COLO829 (cell line): Measurements from ENCODE around the gene URAD.
"Not testable (repeated sequence)": the region's sequence is repeated elsewhere in the genome, so short reads cannot be mapped to it uniquely, and the experiment has no call there.

ENCODE experiments used
- DNase-seq: peaks from one replicate; pipeline ENCODE4 v3.0.0; 2012; ENCODE audit warnings: low spot score

Gene URAD, protein sequence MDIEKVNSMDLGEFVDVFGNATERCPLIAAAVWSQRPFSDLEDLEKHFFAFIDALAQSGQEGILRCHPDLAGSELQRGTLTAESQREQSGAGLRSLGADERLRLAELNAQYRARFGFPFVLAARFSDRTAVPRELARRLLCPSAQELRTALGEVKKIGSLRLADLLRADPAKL

DNA sequence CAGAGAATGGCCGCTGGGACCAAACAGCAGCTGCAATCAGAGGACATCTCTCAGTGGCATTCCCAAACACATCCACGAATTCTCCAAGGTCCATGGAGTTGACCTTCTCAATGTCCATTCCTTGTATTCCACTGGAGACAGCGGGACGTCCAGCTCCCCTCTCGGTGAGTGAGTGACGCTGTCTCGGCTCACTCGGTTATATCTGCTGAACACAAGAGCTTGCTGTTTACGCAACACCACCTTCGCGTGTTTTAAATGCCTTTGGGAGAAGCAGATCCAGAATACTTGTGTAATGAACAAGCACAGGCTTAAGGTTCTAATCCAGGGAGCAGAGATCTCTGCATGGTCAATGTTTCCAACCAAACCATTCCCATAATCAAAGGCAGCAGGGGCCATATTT, at the start of gene URAD:
URAD (minus strand) TSS at position 174 of the 400 bp plus-strand sequence; CDS start at position 118, 56 bp downstream.
- no peak for DNase-seq

DNA sequence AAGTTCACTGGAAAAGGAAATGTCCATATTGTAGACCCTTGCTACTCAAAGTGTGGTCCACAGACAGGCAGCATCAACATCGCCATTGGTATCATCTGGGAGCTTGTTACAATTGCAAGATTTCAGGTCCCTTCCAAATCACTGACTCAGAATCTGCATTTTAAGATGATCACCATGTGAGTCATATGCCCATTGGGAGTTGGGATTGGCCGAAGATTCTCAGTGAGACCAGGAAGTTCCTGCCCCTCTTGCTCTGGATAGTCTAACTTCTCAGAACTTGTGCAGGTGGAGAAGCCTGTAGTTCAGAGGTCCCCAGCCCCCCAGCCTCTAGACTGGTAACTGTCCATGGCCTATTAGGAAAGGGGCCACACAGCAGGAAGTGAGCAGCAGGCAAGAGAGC, 48.9 kb upstream of the URAD start:
- no peak for DNase-seq

DNA sequence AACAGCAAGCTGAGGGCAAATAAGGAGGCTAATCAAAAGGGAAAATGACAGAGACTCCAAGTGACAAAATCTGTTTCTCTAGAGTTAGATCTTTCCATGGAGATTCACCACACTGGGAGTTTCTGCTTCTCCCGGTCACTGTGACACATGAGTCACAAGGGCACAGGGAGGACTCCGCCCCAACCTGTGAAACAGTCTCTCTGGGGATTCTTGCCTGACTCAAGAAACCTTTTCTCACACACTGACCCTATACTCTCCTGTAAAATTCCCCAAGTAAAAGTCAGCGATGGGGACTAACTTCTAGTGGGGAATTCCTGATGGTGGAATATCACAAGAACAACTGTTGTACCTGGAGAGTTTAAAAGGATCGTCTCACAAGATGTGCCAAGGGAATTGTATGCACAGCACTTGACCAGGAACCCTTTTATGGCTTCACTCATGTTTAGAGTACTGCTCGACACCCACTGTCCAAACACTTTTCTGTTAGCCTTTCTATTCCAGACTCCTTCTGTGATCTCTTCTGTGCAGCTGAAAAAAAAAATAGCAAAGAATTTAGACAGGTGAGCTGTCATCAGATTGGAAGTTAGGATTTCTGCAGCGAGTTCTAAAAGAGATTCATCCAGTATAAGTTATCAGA, 46.8 kb upstream of the URAD start:
- DNase-seq: no peak

DNA sequence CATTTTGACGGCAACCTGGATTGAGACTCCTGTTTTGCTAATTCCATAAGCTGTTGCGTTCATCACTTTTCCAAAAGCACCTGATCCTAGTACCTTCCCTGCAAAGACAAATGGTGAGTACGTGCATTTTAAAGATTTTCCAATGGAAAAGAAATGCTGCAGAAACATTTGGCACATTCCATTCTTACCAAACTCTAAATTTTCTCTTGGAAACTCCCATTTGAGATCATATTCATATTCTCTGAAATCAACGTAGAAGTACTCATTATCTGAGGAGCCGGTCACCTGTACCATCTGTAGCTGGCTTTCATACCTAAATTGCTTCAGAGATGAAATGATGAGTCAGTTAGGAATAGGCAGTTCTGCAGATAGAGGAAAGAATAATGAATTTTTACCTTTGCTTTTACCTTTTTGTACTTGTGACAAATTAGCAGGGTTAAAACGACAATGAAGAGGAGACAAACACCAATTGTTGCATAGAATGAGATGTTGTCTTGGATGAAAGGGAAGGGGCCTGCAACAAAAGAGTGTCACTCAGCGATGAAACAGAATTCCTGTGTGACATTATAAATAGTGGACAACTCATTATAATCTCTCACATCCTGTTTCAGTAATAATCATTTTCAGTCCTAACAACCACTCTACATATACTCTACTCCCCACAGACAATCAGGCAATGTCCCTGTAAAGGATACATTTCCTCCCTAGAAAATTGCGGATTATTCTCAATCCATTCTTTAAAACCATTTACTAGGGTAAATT, 45.6 kb upstream of the URAD start:
- no peak for DNase-seq

DNA sequence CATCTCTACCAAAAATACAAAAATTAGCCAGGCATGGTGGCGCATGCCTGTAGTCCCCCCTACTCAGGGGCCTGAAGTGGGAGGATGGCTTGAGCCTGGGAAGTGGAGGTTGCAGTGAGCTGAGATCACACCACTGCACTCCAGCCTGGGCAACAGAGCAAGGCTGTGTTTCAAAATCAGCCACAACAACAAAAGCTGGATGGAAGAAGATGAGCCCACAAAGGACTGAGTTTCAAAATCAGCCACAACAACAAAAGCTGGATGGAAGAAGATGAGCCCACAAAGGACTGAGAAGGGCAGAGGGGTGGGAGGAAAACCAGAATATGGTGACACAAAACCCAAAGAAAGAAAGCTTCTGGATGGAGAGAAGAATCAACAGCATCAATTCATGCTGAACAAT, 43.9 kb upstream of the URAD start:
- DNase-seq: not testable (repeated sequence)

DNA sequence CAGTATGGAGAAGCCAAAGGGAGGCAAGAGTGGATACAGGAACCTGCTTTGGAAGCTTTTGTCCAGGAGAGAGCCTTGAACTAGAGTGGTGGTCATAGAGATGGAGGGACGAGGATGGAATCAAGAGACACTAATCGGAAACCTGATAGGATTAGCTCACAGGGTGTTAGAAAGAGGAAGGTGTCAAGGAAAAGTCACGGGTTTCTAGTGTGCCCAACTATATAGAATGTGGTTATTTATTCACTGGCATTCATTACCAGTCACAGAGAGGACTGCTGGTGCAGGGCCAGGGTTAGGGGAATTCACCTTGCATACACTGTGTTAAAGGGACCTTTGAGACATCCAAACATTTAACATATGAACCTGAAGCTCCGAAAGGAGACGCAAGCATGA, 43.4 kb upstream of the URAD start:
- DNase-seq: no peak

DNA sequence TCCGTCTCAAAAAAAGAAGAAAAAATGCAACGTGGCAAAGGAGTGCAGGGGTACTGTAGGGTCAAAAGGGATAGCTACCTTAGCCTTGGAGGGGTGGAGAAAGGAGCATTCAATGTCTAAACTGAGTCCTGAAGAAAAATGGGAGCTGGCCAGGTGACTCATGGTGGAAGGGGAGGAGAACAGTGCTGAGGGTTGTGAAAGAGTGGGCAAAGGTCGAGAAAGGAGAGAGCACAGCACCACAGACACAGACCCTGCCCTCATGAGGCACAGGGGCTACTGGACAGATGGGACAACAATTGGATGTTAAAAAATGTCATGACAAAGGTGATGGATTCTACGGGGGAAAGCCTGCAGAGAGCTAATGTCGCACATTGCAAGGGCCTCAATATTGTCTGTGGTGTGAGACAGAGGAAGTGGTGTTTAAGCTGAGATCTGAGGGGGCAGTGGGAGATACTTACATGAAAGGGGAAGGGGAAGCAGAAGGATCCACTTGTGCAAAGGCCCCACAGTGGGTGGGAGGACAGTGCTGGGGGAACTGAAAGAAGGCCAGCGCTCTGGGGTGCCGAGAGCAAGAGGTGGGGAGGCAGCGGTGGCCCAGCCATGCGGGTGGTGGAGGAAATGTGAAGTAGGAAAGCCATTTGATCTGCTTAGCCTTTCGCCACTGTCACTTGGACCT, 42.9 kb upstream of the URAD start:
- DNase-seq: no peak

DNA sequence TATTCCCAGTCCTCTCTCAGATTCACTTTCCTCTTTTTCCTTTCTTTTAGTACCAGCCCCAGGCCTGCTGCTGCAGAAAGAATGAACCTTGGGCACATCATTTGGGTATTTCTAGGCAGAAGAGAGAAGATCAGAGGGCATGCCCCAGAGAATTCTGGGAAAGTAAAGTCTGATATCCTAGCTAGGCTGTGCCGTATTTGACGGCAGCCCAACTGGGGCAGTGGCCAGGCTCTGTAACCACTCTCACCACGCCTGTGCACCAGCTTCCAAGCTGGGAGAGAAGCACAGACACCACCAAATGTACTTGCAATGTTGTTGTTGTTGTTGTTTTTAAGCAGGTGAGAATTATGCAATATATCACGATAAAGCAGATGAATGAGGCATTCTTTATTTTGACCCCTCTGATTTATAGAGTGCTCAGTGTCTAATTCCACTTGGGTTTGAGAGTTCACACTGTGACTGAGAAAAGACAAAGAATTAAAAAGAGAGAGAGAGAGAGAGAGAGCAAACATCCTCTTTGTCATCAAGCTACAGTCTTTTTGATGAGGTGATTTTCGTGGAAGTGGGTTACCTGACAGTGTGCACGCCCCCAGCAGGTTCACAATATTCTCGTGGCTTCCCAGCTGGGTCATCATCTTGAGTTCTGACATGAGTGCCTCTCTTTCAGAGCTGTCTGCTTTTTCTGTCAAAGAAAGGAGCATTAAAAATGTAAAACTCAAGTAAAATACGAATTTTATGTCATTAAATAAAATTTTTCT, 39.3 kb upstream of the URAD start:
- DNase-seq: no peak

DNA sequence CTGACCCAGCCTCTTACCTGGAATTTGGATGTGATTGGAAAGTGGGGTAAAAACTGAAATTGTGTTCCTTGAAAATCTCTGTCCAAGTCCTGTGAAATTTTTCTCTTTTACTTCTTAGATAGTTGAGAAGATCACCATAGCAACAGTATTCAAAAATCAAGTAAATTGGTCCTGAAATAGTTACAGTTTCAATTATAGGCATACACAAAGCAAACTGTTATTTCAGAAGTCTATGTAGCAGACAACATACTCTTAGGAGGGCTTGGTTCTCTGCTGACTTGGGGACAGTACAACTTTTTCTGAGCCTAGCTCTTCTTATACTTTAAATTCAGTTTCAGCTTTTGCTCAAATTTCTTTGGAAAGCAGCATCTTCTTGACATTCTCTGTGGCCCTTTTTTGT, 38.6 kb upstream of the URAD start:
- no peak for DNase-seq

DNA sequence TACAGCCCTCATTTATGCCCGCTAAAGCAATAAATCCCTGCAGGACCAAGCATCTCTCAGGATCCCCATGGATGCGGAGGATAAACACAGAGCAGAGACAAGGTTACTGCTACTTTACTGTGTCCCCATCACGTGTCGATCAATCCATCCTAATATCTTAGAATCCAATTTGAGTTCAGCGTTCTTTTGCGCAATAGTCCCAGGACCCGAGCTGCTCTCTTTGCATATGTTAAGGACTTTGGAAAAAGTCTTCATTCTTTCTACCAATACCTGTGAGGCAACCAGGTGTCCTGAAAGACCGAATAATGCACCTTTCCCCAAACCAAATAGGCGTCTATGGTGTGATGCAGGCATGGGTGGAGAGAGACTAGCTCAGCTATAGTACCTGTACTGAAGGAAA, 38.0 kb upstream of the URAD start:
- no peak for DNase-seq

DNA sequence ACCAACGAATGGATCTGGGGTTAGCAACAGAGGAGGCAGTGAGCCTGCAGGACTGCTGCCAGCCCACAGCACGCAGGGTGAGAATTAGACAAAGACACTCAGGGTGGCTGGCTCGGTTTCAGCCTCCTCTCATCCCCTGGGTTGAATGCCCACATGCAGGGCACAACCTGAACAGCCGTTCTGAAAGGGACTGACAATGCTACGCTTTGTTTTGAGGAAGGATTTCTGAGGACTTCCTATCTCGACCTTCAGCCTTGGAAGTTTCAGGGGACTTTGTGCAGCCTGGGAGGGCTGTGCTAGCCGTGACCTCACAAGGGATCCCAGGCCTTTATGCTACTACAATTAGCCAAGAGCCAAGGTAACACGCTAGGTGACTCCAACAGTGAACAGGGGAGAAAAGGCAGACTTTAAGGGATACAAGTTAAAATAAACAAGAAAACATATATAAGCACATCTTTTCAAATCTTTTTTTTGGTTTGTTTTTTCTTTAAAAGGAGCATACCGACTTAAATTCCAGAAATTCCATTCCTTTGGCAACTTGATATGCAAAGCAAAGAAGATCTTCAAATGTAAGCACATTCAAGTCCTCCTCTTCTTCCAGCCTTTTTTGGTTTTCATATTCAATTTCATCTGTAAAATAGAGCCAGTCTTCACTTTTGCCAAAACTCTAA, 34.5 kb upstream of the URAD start:
- peak; percentile 37 for DNase-seq

DNA sequence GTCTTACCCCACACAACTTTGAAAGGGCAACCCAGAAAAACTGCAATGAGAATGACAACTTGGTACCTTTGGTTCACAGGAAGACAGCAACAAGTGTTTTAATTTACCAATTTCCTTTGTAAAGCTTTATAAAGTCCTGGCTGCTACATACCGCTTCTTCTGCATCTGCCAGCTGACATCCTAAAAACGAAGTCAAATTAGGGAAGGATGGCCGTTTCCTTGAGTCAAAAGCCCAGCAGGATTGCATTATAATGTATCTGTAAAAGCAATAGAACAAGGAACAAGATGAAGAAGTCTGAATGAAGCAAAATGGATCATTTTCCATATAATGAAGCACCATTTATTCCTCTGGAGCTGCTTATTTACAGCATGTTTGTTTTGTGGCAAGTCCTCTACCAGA, 25.8 kb upstream of the URAD start:
- no peak for DNase-seq

DNA sequence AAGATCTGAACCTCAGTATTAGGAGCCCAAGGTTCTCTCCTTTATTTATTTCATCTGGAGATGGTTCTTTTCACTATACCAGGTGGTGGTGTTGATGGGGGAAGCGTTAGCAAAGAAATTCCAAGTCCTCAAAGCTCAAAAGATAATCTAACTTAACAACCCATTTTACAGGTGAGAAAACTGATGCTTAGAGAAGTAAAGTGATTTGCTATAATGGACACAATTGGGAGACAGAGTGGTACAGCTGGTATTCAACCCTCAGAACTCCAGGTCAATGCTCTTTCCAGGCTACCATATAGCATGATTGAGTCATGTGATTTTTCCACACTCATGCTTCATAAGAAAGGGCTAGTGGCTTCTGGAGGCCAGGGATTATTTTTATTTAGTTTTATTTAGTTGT, 25.0 kb upstream of the URAD start:
- DNase-seq: no peak

DNA sequence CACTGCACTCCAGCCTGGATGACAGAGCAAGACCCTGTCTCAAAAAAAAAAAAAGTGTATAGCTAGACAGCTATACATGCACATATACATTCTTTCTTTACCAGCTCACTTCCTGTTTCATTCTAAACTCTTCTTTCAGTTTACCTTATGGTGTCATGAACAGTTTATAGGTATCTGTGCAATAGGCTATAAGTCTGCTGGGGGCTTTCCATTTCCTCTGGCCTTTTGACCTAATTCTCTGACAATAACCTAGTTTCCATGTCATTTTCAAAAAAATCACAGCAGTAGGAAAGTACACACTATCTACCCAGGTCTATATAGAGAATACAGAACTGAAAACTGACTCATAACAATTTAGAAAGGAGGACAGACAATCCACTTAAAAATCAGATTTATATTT, 24.4 kb upstream of the URAD start:
- no peak for DNase-seq

DNA sequence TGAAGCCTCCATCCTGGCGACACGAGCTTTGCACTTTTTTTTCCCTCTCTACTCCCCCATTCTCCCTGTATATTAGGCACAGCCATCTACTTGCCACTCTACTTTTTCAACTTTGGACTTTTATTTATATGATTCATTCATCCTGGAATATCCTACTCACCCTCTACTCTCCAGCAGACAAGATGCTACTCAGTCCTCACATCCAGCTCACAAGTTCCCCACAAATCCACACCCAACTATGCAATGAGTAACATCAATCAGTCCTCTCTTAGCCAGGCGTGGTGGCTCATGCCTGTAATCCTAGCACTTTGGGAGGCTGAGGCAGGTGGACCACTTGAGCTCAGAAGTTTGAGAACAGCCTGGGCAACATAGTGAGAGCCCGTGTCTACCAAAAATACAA, 23.9 kb upstream of the URAD start:
- DNase-seq: no peak

DNA sequence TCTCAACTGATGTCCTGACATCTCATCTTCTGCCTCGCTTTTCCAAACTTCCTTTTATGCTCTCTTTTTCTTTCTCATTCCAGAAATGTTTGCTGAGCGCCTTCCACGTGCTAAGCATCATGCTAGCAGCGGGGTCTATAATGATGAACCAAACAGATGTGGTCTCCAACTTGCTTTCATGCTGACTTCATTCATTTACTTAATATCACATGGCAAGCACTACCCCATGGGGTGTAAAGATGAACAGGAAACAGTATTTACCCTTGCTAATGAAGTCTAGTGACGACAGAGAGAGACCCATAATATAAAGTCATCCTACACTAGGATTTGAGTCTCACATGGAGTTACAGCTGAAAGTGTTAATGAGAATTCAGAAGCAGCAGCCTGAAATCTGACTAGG, 21.6 kb upstream of the URAD start:
- no peak for DNase-seq

DNA sequence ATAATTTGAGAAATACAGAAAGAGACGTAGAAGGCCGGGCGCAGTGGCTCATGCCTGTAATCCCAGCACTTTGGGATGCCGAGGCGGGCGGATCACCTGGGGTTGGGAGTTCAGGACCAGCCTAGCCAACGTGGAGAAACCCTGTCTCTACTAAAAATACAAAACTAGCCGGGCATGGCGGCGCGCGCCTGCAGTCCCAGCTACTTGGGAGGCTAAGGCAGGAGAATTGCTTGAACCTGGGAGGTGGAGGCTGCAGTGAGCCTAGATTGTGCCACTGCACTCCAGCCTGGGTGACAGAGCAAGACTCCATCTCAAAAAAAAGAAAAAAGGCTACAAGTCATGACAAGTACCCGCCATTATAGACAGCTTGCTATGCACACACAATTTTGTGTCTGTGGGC, 16.5 kb upstream of the URAD start:
- not testable (repeated sequence) for DNase-seq

DNA sequence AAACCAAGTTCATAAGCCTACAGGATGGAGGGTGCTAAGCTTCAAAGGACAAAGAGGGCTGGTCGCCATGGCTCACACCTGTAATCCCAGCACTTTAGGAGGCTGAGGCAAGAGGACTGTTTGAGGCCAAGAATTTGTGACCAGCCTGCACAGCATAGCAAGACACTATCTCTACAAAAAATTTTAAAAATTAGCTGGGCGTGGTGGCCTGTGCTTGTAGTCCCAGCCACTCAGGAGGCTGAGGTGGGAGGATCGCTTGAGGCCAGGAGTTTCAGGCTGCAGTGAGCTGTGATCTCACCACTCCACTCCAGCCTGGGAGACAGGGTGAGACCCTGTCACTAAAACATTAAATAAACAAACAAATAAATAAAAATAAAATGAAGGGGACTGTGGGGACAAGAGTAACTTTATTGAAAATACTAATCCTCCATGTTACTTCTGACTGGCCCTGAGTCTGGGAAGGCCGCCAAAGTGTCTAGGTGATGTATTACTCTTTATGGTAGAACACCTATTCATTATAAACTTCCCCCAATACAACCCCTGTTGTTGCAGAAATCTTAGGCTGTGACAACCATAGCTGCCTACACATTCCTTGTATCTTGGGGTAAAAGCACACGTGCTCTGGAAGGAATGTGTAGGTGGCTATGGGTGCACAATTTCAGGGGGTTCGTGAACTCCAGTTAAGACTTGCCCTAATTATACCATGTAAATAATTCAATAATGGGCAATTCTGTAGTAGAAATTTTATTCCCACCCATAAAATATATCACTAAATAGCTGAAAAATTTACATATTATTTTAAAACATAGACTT, 14.6 kb upstream of the URAD start:
- DNase-seq: no peak

DNA sequence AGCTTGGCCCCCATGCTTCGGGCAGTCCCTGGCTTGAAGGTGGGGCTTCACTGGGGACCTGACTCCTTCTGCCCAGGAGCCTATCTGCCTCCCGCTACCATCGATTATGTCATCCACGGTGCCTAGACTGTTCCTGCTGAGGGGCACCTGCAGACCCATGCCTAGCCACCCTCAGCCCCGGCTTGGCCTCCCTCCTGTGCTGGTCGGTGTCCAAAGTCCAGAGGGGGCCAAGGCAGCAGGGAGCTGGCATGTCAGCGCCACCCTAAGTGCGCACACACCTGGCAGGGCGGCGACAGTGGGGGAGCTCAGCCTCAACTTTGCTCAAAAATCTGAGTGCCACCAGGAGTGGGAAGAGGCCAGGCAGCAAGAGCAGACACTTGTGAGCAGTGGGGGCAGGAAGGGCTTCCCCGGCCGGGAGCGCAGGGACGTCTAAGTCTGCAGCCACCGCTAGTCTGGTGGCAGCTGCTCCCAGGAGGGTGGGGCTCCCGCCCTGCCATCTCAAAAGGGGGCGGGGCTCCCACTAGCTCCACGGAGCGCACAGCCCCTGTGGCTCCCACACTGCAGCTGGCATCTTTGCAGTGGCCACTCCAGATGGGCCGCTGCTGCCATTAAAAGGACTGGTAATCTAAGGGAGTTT, 13.5 kb upstream of the URAD start:
- DNase-seq: no peak

DNA sequence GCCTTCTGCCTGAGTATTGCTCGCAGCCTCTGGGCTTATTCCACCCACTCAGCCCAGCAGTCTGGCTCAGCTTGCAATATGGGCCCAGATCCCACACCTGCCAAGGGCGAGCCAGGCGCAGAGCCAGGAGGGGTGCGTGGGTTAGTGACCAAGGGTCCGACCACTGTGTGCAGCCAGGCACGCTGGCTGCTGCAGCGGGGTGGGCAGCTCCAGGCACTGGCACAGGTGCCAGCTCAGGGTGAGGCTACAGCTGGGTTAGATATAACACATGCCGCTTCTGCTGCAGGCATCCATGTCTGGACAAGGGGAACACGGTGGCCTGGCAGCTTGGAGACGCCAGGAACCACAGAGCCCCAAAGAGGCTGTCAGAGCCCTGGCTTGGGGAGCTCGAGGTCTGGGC, 12.6 kb upstream of the URAD start:
- no peak for DNase-seq
